Prostate gland (tissue), 2 donors: ENCODE data around the gene VPS13D. TPM values are rescaled to one million over a fixed set of nuclear protein-coding genes. Genes with fewer than 3 reads are reported as not detected.

Experiments
- DNase-seq: peaks from one replicate; pipeline ENCODE4 v3.0.0-alpha.2; 2019; ENCODE audit warnings: low spot score
- H3K27ac ChIP-seq, 2 donors: fragments of 200-600 bp; sonication (generic); 2 replicates each; pipeline ENCODE4 v1.5.1; 2017 to 2019
- H3K27me3 ChIP-seq: fragments of 200-600 bp; sonication (generic); replicated peaks from 2 replicates; pipeline ENCODE4 v1.5.1; 2019; ENCODE audit not compliant: insufficient read depth
- H3K36me3 ChIP-seq, 2 donors: fragments of 200-600 bp; sonication (generic); 1 replicate in 1 of 2; 2 replicates in 1 of 2; pipeline versions ENCODE4 v1.5.1 to v1.8.1; 2017 to 2019
- H3K4me1 ChIP-seq: fragments of 200-600 bp; sonication (generic); replicated peaks from 2 replicates; pipeline ENCODE4 v1.5.1; 2019
- H3K4me3 ChIP-seq, 2 donors: fragments of 200-600 bp; sonication (generic); 2 replicates each; pipeline ENCODE4 v1.5.1; 2017 to 2019
- H3K9me3 ChIP-seq: fragments of 200-600 bp; sonication (generic); 2 replicates; pipeline ENCODE4 v1.5.1; 2017
- CTCF ChIP-seq, 4 experiments: fragments of 200-600 bp in 2 of 4; fragments of 450-650 bp in 2 of 4; sonication (generic) in 2 of 4; IDR thresholded peaks; 1 replicate in 3 of 4; 2 replicates in 1 of 4; pipeline ENCODE4 v1.5.1; 2016 to 2019; ENCODE audit warnings: antibody characterized with exemption in 4 of 4, mild to moderate bottlenecking in 2 of 4, moderate library complexity in 2 of 4
- POLR2A ChIP-seq: fragments of 450-650 bp; IDR thresholded peaks from one replicate; pipeline ENCODE4 v1.6.1; 2016; ENCODE audit warnings: antibody characterized with exemption, mild to moderate bottlenecking
- POLR2AphosphoS5 ChIP-seq: sonication (generic); formaldehyde crosslinking; IDR thresholded peaks from one replicate; pipeline ENCODE4 v1.6.1; 2017; ENCODE audit warnings: antibody characterized with exemption
- WGBS: methylation state at CpG from one replicate; pipeline ENCODE4 v1.1.5; 2018; 5-methylcytosine and 5-hydroxymethylcytosine counted together
- intact Hi-C: fragments of 100-400 bp; cut with DNase I; formaldehyde crosslinking; loops from one replicate; pipeline ENCODE4 v1.14.2; 2022
- total RNA-seq, 2 donors: library from RNA; depleted of rRNA; stranded (reverse); fragments of >200 nt; gene quantifications; one replicate each; pipeline ENCODE4 v1.1.0, GENCODE V29; 2016

Gene VPS13D
- total RNA-seq, 2 donors from 2014 or later: 60.7 to 80.8 TPM

GRCh38 chr1:12359359-12360133 lies 129.7 kb downstream of the VPS13D start:
- peaks cover 0 to 5% of the 10 kb centered on the region in 2 donors for H3K36me3 ChIP-seq
- H3K27ac ChIP-seq: no peak overlapping the region
- H3K4me1 ChIP-seq: no peaks in the 10 kb centered on the region
- DNase-seq: peak; percentile 43
- TF ChIP-seq CTCF (IDR thresholded peaks at IDR 0.05): no peak
- no peak for TF ChIP-seq POLR2A
- TF ChIP-seq POLR2AphosphoS5: peak; percentile 66
- WGBS: 41% methylated on average over 3 of the region's 3 CpGs
- intact Hi-C loops: no loop called here
- H3K27me3 ChIP-seq: no peaks in the 10 kb centered on the region
- H3K4me3 ChIP-seq: no peak overlapping the region
- no peaks in the 10 kb centered on the region for H3K9me3 ChIP-seq

- Histone ChIP-seq H3K36me3 (no peaks in the 10 kb centered on the region), H3K27me3 (no peaks in the 10 kb centered on the region), H3K27ac (no peak overlapping the region), H3K4me3 (no peak overlapping the region), H3K9me3 (no peaks in the 10 kb centered on the region), H3K4me1 (no peaks in the 10 kb centered on the region)
- 11% methylated on average over 2 of the region's 2 CpGs for WGBS
- peak; percentile 55 for DNase-seq
- intact Hi-C loops: no loop called here
- TF ChIP-seq POLR2A: no peak
- no peak for TF ChIP-seq CTCF (IDR thresholded peaks at IDR 0.05)
- TF ChIP-seq POLR2AphosphoS5: peak; percentile 78
Measured at GRCh38 chr1:12368646-12369045, 138.8 kb downstream of the VPS13D start.

GRCh38 chr1:12369258-12369657 lies 139.4 kb downstream of the VPS13D start:
- no peak for DNase-seq
- no peaks in the 10 kb centered on the region for H3K9me3 ChIP-seq
- 76% methylated on average over 6 of the region's 6 CpGs for WGBS
- no peak overlapping the region for H3K27ac ChIP-seq
- intact Hi-C loops: no loop called here
- no peaks in the 10 kb centered on the region for H3K36me3 ChIP-seq
- TF ChIP-seq POLR2AphosphoS5: no peak
- TF ChIP-seq POLR2A: no peak
- no peak for TF ChIP-seq CTCF (IDR thresholded peaks at IDR 0.05)
- no peaks in the 10 kb centered on the region for H3K27me3 ChIP-seq
- no peak overlapping the region for H3K4me3 ChIP-seq
- no peaks in the 10 kb centered on the region for H3K4me1 ChIP-seq

GRCh38 chr1:12370333-12370975 lies 140.6 kb downstream of the VPS13D start:
- TF ChIP-seq POLR2A (no peak), CTCF (IDR thresholded peaks at IDR 0.05) (no peak), POLR2AphosphoS5 (no peak)
- Histone ChIP-seq H3K4me3 (no peak overlapping the region), H3K27ac (no peak overlapping the region), H3K36me3 (no peaks in the 10 kb centered on the region), H3K9me3 (no peaks in the 10 kb centered on the region), H3K27me3 (no peaks in the 10 kb centered on the region), H3K4me1 (no peaks in the 10 kb centered on the region)
- intact Hi-C loops: no loop called here
- 53% methylated on average over 5 of the region's 5 CpGs for WGBS
- DNase-seq: no peak

- Histone ChIP-seq H3K4me3 (no peak overlapping the region), H3K4me1 (no peaks in the 10 kb centered on the region), H3K27ac (no peak overlapping the region), H3K9me3 (no peaks in the 10 kb centered on the region), H3K36me3 (no peaks in the 10 kb centered on the region), H3K27me3 (no peaks in the 10 kb centered on the region)
- no peak for DNase-seq
- intact Hi-C loops: no loop called here
- 93% methylated on average over 5 of the region's 5 CpGs for WGBS
- TF ChIP-seq POLR2A (no peak), CTCF (IDR thresholded peaks at IDR 0.05) (no peak), POLR2AphosphoS5 (no peak)
Measured at GRCh38 chr1:12371053-12371452, 141.2 kb downstream of the VPS13D start.
